GM19035 (cell line): Measurements from ENCODE around the gene YWHAG.
A peak's percentile ranks its signal among the peaks of the same experiment; 100 is the strongest.
"Not testable (repeated sequence)": the region's sequence is repeated elsewhere in the genome, so short reads cannot be mapped to it uniquely, and the experiment has no call there.

Experiments
- ATAC-seq: cut with Tn5 transposase; IDR thresholded peaks from one replicate; pipeline ENCODE4 v1.9.1; 2021; ENCODE audit not compliant: unreplicated experiment

The YWHAG gene

GRCh38 chr7:76358481-76359110 lies at the start of gene YWHAG:
Gene YWHAG (minus strand): TSS chr7:76358991. CDS start chr7:76358808, 183 bp downstream.
- ATAC-seq = peak; percentile 75

DNA sequence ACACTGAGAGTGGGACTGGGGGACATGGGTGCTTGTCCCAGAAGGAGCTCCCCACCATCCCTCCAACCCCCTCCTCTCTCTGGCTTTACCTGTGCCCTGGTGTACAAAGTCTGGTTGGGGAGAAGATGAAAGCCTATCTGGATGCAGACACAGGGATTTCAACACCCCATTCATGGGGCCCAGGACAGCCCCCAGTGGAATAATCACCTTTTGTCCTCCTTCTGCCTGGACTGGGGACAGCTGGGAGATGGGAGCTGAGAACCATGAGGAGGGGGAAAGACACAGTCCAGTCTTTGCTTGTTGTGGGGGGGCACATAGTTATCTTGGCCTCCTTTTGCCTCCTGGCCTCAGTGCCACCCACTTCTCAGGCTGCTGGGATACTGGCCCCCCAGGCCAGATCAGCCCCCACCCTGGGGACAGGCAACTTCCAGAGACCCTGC lies 49.4 kb upstream of the YWHAG start:
- no peak for ATAC-seq

GRCh38 chr7:76407718-76408117 lies 48.9 kb upstream of the YWHAG start:
- no peak for ATAC-seq

DNA sequence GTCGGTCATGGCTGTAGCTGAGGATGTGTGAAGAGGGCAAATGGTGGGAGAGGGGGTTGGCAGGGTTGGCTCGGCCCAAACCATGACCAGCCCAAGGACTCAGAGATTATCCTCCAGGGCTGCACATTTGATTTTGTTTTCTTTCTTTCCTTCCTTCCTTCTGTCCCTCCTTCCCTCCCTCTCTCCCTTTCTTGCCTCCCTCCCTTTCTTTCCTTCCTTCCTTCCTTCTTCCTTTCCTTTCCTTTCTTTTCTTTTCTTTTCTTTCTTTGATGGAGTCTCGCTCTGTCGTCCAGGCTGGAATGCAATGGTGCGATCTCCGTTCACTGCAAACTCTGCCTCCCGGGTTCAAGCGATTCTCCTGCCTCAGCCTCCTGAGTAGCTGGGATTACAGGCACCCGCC lies 46.9 kb upstream of the YWHAG start:
- no peak for ATAC-seq

DNA sequence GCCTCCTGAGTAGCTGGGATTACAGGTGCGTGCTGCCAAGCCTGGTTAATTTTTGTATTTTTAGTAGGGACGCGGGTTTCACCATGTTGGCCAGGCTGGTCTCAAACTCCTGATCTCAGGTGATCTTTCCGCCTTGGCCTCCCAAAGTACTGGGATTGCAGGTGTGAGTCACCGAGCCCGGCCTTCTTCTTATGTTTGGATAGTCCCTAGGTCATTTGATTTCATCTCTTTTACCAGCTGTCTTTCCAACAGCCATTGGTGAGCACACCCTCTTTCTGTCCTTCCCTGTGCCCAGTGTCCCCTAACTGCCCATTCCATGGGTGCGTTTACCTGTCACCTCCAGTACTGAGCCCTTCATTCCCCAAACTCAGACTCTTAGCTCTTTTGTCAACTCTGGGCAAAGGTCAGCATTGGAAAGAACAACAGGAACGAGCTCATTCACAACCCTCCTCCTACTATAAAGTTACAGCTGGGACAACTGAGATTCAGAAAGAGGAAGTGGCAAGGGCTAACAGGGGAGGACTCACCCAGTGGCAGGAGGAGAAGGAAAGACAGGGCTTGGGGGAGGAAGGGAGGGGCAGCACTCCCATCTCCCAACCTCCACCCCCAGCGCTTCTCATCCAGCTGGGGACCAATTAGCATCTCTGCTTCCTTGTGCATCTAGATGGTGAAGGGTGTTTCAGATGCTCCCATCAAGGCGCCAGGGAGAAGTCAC lies 45.1 kb upstream of the YWHAG start:
- no peak for ATAC-seq

- not testable (repeated sequence) for ATAC-seq
These were observed 44.3 kb upstream of the YWHAG start for GRCh38 chr7:76403097-76403496.

DNA sequence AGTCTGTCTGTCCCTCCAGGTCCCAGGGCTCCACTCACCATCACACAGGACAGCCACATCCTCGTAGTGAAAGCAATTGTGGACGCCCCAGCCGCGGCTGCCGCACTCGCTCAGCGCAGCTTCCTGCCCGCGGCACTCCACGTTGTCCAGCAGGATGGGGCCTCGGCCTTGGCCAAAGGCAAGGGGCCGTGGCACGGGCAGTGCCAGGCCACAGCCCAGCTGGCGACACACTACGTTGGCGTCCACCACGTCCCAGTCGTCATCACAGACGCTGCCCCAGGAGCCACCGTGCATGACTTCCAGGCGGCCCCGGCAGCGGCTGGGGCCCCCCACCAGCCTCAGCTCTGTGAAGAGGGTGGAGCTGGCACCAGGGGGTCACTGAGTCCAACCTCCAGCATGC lies 41.5 kb upstream of the YWHAG start:
- no peak for ATAC-seq

DNA sequence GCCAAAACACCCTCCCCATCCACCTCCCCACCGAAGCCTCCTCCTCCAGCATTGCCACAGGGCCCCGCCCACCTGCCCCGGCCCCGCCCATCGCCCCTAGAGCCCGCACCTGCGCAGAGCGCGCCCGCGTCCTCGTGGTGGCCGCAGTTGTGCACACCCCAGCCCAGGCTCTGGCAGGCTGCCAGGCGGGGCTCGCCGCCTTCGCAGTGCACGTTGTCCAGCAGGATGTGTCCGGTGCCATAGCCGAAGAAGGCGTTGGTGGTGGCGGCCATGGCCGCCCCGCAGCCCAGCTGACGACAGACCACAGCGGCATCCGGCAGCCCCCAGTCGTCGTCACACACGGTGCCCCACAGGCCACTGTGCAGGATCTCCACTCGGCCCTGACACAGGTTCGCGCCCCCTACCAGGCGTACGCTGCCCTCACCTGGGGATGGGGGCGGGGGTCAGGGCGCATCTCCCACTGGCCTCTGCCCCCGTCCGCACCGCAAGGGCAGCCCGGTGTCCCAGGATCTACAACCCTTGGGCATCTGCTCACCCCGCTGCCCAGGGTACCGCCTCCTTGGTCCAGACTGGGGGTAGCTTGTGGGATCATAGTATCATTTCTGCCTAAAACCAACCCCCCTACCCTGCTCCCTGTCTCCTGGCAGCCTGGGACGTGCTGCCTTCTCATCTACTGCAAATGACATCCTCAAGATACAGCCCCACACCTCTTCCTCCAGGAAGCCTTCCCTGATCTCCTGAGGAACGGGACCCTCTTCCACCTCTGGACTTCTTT lies 38.8 kb upstream of the YWHAG start:
- ATAC-seq = no peak

DNA sequence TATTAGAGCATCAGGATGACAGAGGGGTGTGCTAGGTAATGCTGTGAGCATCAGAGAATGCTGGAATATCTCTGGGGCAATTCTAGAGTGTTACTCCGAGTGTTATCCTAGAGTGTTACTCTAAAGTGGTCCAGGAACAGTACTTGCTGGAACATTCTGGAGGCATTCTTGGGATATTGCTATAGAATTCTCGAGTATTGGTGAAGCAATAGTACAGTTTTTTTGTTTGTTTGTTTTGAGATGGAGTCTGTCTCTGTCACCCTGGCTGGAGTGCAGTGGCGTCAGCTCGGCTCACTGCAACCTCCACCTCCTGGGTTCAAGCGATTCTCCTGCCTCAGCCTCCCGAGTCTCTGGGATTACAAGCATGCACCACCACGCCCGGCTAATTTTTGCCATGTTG lies 38.1 kb upstream of the YWHAG start:
- no peak for ATAC-seq

DNA sequence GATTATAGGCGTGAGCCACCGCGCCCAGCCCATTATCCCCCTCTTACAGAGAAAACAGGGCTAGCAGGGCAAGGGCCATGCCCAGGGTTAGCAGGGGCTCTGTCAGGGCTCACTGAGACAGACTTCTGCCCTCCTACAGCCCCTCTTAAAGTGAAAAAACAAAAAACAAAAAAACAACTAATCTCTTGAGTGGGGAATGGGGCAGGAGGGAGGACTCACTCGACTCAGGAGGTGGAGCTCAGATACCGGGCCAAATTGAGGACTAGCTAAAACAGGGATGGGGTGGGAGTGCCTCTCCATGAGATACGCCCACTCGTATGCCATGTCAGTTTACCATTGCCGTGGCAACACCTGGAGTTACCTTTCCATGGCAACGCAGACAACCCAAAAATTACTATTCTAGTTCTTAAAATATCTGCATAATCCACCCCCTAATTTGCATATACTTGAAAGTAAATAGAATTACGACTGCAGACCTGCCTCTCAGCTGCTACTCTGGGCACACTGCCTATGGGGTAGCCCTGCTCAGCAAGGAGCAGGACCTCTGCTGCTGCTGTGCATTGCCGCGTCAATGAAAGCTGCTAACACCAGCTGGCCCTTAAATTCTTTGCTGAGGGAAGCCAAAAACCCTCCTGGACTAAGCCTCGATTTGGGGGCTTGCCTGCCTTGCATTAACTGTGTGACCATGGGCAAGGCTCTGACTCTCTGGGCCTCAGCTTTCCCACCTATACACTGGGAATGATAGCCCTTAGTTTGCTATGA lies 37.4 kb upstream of the YWHAG start:
- no peak for ATAC-seq

GRCh38 chr7:76395605-76395964 lies 36.8 kb upstream of the YWHAG start:
- ATAC-seq = not testable (repeated sequence)

GRCh38 chr7:76394957-76395356 lies 36.2 kb upstream of the YWHAG start:
- ATAC-seq = no peak

DNA sequence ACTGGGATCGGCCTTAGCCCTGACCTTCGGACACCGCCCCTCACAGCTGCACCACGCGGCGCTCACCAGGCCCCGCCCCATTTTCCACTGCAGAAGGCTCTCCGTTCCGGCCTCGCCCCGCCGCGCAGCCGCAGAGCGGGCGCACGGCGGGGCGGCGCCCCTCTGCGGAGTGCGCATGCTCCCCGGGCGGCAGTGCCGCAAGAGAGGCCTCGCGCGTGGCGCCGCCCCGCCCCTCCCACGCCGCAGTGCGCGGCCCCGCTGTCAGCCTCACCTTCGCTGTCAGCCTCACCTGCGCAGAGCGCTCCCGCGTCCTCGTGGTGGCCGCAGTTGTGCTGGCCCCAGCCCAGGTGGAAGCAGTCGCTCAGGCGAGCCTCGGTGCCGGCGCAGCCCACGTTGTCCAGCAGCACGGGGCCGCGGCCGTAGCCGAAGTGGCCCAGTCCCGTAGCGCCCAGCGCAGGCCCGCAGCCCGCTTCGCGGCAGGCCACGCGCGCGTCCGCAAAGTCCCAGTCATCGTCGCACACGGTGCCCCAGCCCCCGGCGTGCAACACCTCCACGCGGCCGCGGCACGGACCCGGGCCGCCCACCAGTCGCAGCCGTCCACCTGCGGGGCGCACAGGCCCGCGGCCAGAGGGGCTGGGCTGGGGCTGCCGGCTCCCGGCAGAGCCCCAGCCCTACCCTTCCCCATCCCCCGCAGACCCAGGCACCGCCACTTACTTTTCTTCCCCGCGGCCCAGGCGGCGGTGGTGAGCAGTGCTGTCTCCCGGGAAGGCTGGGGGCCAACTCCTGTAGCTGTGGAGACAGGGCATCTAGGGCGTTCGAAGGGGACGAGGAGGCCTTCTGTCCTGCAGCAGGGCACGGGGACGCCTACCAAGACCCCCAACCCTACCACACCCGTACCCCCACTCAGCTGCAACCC lies 34.6 kb upstream of the YWHAG start:
- ATAC-seq = peak; percentile 87

DNA sequence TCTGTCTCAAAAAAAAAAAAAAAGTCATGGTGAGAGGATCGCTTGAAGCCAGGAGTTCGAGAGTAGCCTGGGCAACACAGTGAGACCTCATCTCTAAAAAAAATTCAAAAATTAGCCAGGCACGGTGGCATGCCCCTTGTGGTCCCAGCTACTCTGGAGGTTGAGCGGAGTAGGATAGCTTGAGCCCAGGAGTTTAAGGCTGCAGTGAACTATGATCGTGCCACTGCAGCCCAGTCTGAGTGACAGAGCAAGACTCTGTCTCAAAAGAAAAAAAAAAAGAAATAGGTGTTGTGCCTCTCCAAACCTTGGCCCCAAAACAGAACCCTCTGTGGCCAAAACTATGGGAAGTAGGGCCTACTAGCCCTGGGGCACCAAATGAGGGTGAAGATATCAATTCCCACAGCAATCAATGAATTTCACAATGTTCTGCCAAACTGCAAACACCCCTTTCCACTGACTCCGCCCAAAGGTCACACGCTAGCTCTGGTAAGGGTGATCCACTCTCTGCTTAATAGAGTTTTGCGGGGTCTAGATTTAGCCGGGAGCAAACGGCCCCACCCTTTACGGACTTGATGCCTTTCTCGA lies 33.8 kb upstream of the YWHAG start:
- ATAC-seq = no peak

DNA sequence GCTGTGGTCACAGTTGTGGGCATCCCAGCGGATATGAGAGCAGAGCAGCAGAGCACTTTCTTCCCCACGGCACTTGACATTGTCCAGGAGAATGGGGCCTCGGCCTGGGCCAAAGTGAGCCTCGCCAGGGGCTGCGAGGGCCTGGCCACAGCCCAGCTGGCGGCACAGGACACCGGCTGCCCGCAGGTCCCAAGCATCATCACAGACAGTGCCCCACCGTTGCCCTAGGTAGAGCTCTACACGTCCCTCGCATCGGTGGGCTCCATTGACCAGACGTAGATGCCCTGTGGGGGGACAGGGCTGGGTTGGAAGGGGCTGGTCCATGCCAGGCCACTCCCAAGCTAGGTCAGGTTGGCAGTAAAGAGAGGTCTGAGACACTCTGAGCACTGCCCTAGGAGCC lies 31.3 kb upstream of the YWHAG start:
- no peak for ATAC-seq

DNA sequence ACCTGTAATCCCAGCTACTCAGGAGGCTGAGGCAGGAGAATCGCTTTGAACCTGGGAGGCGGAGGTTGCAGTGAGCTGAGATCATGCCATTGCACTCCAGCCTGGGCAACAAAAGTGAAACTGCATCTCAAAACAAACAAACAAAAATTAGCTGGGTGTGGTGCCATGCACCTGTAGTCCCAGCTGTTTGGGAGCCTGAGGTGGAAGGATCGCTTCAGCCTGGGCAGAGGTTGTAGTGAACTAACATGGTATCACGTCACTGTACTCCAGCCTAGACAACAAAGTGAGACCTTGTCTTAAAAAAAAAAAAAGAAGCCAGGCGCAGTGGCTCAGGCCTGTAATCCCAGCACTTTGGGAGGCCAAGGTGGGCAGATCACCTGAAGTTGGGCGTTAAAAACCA lies 29.0 kb upstream of the YWHAG start:
- not testable (repeated sequence) for ATAC-seq

- no peak for ATAC-seq
These were observed 28.0 kb upstream of the YWHAG start for GRCh38 chr7:76386691-76387260.

DNA sequence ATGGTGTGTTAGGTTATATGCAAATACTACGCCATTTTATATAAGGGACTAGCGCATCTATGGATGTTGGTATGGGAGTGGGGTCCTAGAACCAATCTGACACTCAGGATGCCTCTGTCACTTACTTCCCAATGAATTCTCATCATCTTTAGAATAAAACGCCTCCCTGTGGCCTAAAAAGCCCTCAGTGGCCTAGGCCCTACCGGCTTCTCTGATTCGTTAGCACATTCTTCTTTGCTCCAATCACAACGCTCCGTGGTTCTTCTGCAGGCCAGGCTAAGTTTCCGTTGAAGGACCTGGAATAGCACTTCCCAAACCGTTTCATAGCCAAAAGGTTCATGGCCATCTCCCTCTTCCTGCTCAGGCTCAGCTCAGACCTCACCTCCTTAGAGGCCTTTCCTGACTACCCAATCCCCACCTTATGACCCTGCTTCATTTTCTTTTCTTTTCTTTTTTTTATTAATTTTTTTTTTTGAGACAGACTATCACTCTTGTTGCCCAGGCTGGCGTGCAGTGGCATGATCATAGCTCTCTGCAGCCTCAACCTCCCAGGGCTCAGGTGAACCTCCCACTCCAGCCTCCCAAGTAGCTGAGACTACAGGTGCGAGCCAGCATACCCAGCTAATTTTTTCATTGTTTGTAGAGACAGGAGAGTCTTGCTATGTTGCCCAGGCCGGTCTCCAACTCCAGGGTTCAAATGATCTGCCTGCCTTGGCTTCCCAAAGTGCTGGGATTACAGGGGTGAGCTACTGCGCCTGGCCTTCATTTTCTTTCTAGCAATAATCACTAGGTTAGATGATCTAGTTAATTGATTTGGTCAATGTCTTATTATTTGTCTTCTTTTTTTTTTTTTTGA lies 24.5 kb upstream of the YWHAG start:
- no peak for ATAC-seq

GRCh38 chr7:76381814-76382213 lies 23.0 kb upstream of the YWHAG start:
- no peak for ATAC-seq
